K562 (cell line): ENCODE data around the gene PRSS53. TPM values are rescaled to one million over a fixed set of nuclear protein-coding genes. Genes with fewer than 3 reads are reported as not detected.

ENCODE experiments used
- ATAC-seq: fragments of 200-7000 bp; cut with Tn5 transposase; 3 replicates; pipeline ENCODE4 v1.9.1; 2020; ENCODE audit warnings: moderate library complexity
- BruUV-seq: library from RNA; stranded (reverse); fragments of 400-500 nt; replicated peaks from 2 replicates; lab custom pipeline; 2021; lab: Mats Ljungman, UMichigan
- CTCF ChIA-PET: fragments of 300-600 bp; formaldehyde crosslinking; extraction: SDS; loops from one replicate; lab custom pipeline; 2021; ENCODE audit warnings: low intra/inter-chr PET ratio; lab: Yijun Ruan, JAX
- POLR2A ChIA-PET: fragments of 300-600, 350-650 bp; sonication (Branson Sonifier 250); formaldehyde crosslinking; extraction: SDS; loops from one replicate; lab custom pipeline; 2021; ENCODE audit warnings: antibody characterized with exemption, inconsistent platforms; lab: Yijun Ruan, JAX
- DNase-seq, 4 experiments: peaks; one replicate each; pipeline versions ENCODE4 v3.0.0 to v3.0.0-alpha.2; 2011 to 2018; ENCODE audit warnings: low spot score in 3 of 4, mixed read lengths in 3 of 4; ENCODE audit errors: extremely low read depth in 1 of 4
- FAIRE-seq: peaks from 2 replicates; lab custom pipeline; 2011; peaks lifted over from hg19 to GRCh38; lab: Jason Lieb, UNC
- H2AFZ ChIP-seq: 2 replicates; pipeline ENCODE4 v1.6.0; 2011; ENCODE audit warnings: low read depth, low read length, control low read depth, inconsistent platforms
- H3K27ac ChIP-seq: fragments of 200-600 bp; 3 replicates; pipeline ENCODE4 v1.8.0; 2011; ENCODE audit warnings: low read depth, mild to moderate bottlenecking, control low read depth, inconsistent platforms, low read length, moderate library complexity, mixed read lengths; ENCODE audit errors: extremely low read depth
- H3K27me3 ChIP-seq, 2 experiments: fragments of 300-600 bp in 1 of 2; 2 replicates in 1 of 2; 3 replicates in 1 of 2; pipeline versions ENCODE4 v1.6.0 to v1.8.0; 2011; ENCODE audit warnings: inconsistent platforms in 2 of 2, low read length in 2 of 2, mild to moderate bottlenecking in 1 of 2, mixed read lengths in 1 of 2, moderate library complexity in 1 of 2; ENCODE audit not compliant: control insufficient read depth in 2 of 2, insufficient read depth in 2 of 2
- H3K36me3 ChIP-seq: fragments of 300-600 bp; 3 replicates; pipeline ENCODE4 v1.8.0; 2011; ENCODE audit warnings: mild to moderate bottlenecking, low read length, inconsistent platforms; ENCODE audit not compliant: control insufficient read depth, insufficient read depth
- H3K4me1 ChIP-seq, 2 experiments: fragments of 200-600 bp in 1 of 2; replicated peaks in 1 of 2; 2 replicates in 1 of 2; 3 replicates in 1 of 2; pipeline versions ENCODE4 v1.5.1 to v1.8.0; 2011; ENCODE audit warnings: inconsistent platforms in 2 of 2, low read length in 2 of 2, mild to moderate bottlenecking in 1 of 2, mixed read lengths in 1 of 2, moderate library complexity in 1 of 2; ENCODE audit not compliant: control insufficient read depth in 2 of 2, insufficient read depth in 2 of 2
- H3K4me2 ChIP-seq: 2 replicates; pipeline ENCODE4 v1.6.1; 2011; ENCODE audit warnings: low read length, control low read depth, inconsistent platforms, mixed read lengths; ENCODE audit not compliant: insufficient read depth
- H3K4me3 ChIP-seq: fragments of 200-600 bp; sonication (generic), shearing (Covaris generic); 2 replicates; pipeline ENCODE4 v1.5.1; 2016; ENCODE audit warnings: control low read depth, inconsistent platforms
- H3K79me2 ChIP-seq: fragments of 200-600 bp; 3 replicates; pipeline ENCODE4 v1.8.0; 2011; ENCODE audit warnings: low read length, inconsistent platforms; ENCODE audit not compliant: control insufficient read depth, insufficient read depth
- H3K9ac ChIP-seq, 2 experiments: 2 replicates each; pipeline versions ENCODE4 v1.6.0 to v1.6.1; 2011; ENCODE audit warnings: low read depth in 2 of 2, low read length in 2 of 2, control low read depth in 1 of 2, inconsistent platforms in 1 of 2, mild to moderate bottlenecking in 1 of 2, mixed read lengths in 1 of 2; ENCODE audit not compliant: insufficient read depth in 1 of 2
- H3K9me1 ChIP-seq: one replicate; pipeline ENCODE4 v1.6.0; 2011; ENCODE audit warnings: inconsistent platforms, mild to moderate bottlenecking, low read length, moderate library complexity; ENCODE audit not compliant: control insufficient read depth, insufficient read depth
- H3K9me3 ChIP-seq: replicated peaks from 2 replicates; pipeline ENCODE4 v1.5.1; 2011; ENCODE audit warnings: low read depth, low read length, inconsistent platforms; ENCODE audit not compliant: control insufficient read depth, insufficient read depth
- H4K20me1 ChIP-seq: replicated peaks from 2 replicates; pipeline ENCODE4 v1.6.1; 2011; ENCODE audit warnings: low read length, inconsistent platforms, mixed read lengths; ENCODE audit not compliant: control insufficient read depth, insufficient read depth
- CHD2 ChIP-seq: IDR thresholded peaks from 2 replicates; pipeline ENCODE4 v1.6.1; 2011; ENCODE audit warnings: low read depth, low read length
- CREB3 ChIP-seq: fragments of 450-650 bp; conservative IDR thresholded peaks from 2 replicates; pipeline ENCODE4 v1.6.1; 2016; ENCODE audit warnings: missing genetic modification characterization, low read depth, mild to moderate bottlenecking, missing compliant biosample characterization, moderate library complexity
- FOS ChIP-seq: IDR thresholded peaks from 3 replicates; pipeline ENCODE4 v1.6.1; 2011; ENCODE audit not compliant: insufficient read length; ENCODE audit errors: extremely low read depth
- IRF9 ChIP-seq: fragments of 450-650 bp; IDR thresholded peaks from 2 replicates; pipeline ENCODE4 v1.6.1; 2016; ENCODE audit warnings: missing biosample characterization, missing genetic modification characterization
- TBP ChIP-seq: optimal IDR thresholded peaks from 2 replicates; pipeline ENCODE3; 2011; ENCODE audit warnings: low read depth, low read length, improper control_type of control experiment
- ZFPM2 ChIP-seq: fragments of 250-450 bp; sonication (Bioruptor Pico); IDR thresholded peaks from 2 replicates; pipeline ENCODE4 v1.5.1; 2022; ENCODE audit warnings: mild to moderate bottlenecking
- ZNF24 ChIP-seq: fragments of 450-650 bp; IDR thresholded peaks from 2 replicates; pipeline ENCODE4 v1.6.1; 2016
- ZNF384 ChIP-seq: IDR thresholded peaks from 2 replicates; pipeline ENCODE4 v1.6.1; 2012; ENCODE audit warnings: low read depth, low read length, improper control_type of control experiment
- ZNF408 ChIP-seq: fragments of 250-450 bp; sonication (Bioruptor Pico); IDR thresholded peaks from 2 replicates; pipeline ENCODE4 v1.4.0; 2020; ENCODE audit warnings: low read depth, mild to moderate bottlenecking, moderate library complexity
- WGBS: fragments of 100-300 bp; shearing (Covaris generic); methylation state at CpG from one replicate; pipeline ENCODE4 v1.1.6; 2016; ENCODE audit warnings: low coverage, mixed read lengths; ENCODE audit not compliant: insufficient coverage; ENCODE audit errors: missing lambda C conversion rate; 5-methylcytosine and 5-hydroxymethylcytosine counted together
- in situ Hi-C: fragments of 300-500 bp; cut with MboI; formaldehyde crosslinking; loops from 4 replicates; pipeline ENCODE4 v1.15.0; 2018; ENCODE audit warnings: inconsistent platforms, mixed read lengths
- intact Hi-C: fragments of 100-400 bp; cut with micrococcal nuclease; formaldehyde crosslinking; loops from 2 replicates; pipeline ENCODE4 v1.14.2; 2022
- polyA plus RNA-seq, 8 experiments: library from polyadenylated mRNA; depleted of rRNA in 4 of 8; stranded (reverse) in 5 of 8; unstranded in 3 of 8; fragments of >200 nt; fragmentation: Nextera tagmentation in 2 of 8; fragmentation: Illumina TruSeq in 1 of 8; extraction: Ambion mirVana in 2 of 8; extraction: Trizol in 1 of 8; gene quantifications; 2 replicates each; pipeline versions ENCODE4 v1.2.1 to v1.2.3, GENCODE V29; 2011 to 2014; ENCODE audit warnings: inconsistent platforms in 1 of 8, missing spikeins in 1 of 8
- total RNA-seq, 7 experiments: library from RNA; depleted of rRNA in 6 of 7; stranded (reverse); fragments of >200 nt in 6 of 7; fragmentation: Illumina TruSeq in 2 of 7; extraction: Trizol in 2 of 7; gene quantifications; 2 replicates each; pipeline versions ENCODE4 v1.2.1 to v1.2.3, GENCODE V29; 2011 to 2021; ENCODE audit warnings: low replicate concordance in 1 of 7
- TF ChIP-seq, protein P1 (sequence below): fragments of 250-450 bp; sonication (Bioruptor Pico); IDR thresholded peaks from 2 replicates; pipeline ENCODE4 v1.5.0; 2021; ENCODE audit warnings: mild to moderate bottlenecking, moderate library complexity
- TF ChIP-seq, protein P2 (sequence below): fragments of 450-650 bp; formaldehyde crosslinking; conservative IDR thresholded peaks from 2 replicates; pipeline ENCODE4 v1.4.0; 2022; ENCODE audit warnings: mild to moderate bottlenecking, missing genetic modification characterization

PRSS53 gene
- total and polyA plus RNA-seq, 9 of the 15 experiments (the other 6 are each of a cell fraction or from before 2014, with no cell fraction given) = 0.40 to 1.9 (median 0.78) TPM; not detected in 2

- no peaks in the 10 kb centered on the region for H3K79me2 ChIP-seq
- intact Hi-C loops = no loop called here
- in situ Hi-C loops = no loop called here
- H3K4me2 ChIP-seq = no peak overlapping the region
- no TSS peak for BruUV-seq
- no peaks in the 10 kb centered on the region for H3K27me3 ChIP-seq
- H3K4me1 ChIP-seq = peaks cover 22 to 52% of the 10 kb centered on the region in 2 experiments
- H3K9me1 ChIP-seq = no peaks in the 10 kb centered on the region
- H4K20me1 ChIP-seq = no peaks in the 10 kb centered on the region
- ATAC-seq = no peak
- peak overlapping the region in 1 of 2 experiments; percentile 87; a peak in 2 of 4 replicates for H3K9ac ChIP-seq
- ChIA-PET POLR2A (interaction anchor here (0.6 to 5.0 kb wide), 6 partner anchors 8 to 156 kb away, joined by 3 to 44 read pairs (median 6); partner anchors contain the start of genes FUS and KAT8), CTCF (no interaction called here)
- no peak overlapping the region for H3K4me3 ChIP-seq
- no peaks in the 10 kb centered on the region for H3K9me3 ChIP-seq
- peaks cover 71% of the 10 kb centered on the region for H3K36me3 ChIP-seq
- WGBS = 93% methylated on average over 10 of the region's 13 CpGs
- no peak overlapping the region for H2AFZ ChIP-seq
- peak overlapping the region; percentile 90; the same call in 1 of the 3 replicates for H3K27ac ChIP-seq
- TF ChIP-seq ZFPM2 (CRISPR knock-in tag) = no peak
- TF ChIP-seq, protein P1, sequence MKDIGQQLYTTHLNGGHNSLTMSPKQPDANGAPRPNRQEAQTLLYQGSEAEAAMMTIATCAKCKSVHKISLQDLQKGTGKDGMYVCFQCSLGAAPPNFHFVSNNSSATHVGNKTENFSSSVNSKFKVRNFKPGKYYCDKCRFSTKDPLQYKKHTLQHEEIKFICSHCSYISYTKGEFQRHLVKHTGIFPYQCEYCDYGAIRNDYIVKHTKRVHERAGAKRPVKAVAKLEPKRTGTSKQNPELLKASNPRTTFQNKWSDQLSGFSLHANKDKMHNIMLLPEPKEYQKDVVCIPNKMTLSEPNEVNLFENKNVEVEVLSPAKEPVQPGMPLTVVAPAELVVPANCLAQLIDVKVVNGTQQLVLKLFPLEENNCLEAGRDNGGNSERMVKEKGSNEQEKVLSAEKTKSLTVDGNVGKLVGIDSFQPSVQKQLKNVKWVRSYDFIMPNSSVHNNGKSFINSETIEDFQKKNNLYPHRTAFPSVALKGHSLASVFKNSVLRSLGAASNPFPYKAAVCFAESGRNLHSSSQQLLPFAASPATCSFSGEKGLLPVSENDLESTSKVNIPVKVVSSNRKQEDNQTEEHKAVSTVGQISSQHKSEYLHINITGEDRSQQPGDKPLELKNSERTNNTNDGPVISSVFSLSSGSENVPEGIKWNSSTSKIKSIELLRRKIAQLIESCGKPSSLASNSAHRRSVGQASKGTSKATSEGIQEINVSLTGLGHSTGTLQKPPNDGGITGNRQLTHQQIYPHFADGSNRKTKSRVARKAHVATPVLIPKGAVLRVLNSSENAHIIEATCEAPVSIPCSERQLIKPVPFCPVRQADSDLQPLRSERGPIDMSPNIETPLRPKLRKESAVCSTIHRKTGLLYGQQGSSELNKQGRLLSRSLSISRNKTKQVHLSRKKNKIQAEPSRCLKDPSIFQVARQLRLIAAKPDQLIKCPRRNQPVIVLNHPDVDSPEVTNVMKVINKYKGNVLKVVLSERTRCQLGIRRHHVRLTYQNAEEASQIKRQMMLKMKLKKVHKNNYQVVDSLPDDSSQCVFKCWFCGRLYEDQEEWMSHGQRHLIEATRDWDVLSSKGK (CRISPR knock-in tag) = no peak
- TF ChIP-seq, protein P2, sequence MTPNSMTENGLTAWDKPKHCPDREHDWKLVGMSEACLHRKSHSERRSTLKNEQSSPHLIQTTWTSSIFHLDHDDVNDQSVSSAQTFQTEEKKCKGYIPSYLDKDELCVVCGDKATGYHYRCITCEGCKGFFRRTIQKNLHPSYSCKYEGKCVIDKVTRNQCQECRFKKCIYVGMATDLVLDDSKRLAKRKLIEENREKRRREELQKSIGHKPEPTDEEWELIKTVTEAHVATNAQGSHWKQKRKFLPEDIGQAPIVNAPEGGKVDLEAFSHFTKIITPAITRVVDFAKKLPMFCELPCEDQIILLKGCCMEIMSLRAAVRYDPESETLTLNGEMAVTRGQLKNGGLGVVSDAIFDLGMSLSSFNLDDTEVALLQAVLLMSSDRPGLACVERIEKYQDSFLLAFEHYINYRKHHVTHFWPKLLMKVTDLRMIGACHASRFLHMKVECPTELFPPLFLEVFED = no peak
- no peak for TF ChIP-seq CHD2
- TF ChIP-seq IRF9 (tag) = no peak
- TF ChIP-seq FOS = no peak
- TF ChIP-seq ZNF384 = no peak
- TF ChIP-seq ZNF24 = no peak
- TF ChIP-seq ZNF408 (CRISPR knock-in tag) = no peak
- TF ChIP-seq CREB3 (tag) = no peak
- no peak for TF ChIP-seq TBP
- TF ChIP-seq, all 486 proteins: peak for 0
- DNase-seq (no peak), FAIRE-seq (no peak)
These were observed 38.4 kb upstream of the PRSS53 start for GRCh38 chr16:31127182-31127581.
